CD4-positive, alpha-beta T cell treated with Interleukin-15 for 1 hour (primary cell): ENCODE data around the gene INAVA.

Experiments used
- DNase-seq: peaks from one replicate; pipeline ENCODE4 v3.0.0-alpha.2; 2020

Gene INAVA

DNA sequence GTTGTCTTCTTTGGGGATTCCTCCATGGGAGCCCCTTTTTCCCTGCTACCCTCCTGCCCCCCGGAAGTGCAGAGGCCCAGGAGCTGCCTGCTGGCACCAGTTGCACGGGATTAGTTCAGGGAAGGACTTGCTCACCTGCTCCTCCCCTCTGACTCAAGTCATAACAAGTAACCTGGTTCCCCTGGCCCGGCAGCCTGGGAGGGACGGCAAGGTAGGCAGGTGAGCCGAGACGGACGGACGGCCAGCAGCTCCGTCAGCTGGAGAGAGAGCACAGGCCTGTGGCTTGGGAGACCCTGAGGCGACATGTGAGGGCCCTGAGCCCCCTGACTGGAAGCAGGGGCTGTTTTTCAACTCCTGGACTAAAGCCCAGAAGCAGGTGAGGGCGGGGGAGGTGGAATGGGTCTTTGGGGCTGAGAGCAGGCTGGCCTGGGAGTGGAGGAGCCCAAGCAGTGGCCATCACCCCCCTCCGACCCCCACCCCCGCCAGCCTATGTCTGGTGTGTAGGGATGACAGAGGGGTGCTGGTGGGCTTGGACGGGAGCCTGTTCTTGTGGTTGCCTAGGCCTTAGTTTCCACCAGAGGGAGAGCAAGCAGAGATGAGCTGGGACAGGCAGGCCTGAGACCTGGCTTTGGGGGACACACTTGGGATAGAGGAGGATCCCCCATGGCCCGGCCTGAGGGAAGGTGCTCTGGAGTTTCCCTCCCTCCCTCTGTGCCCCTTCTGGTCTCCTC, at the start of gene INAVA:
INAVA (plus strand) TSS at position 189 of the 731 bp plus-strand sequence. CDS start 3,501 bp downstream, outside the sequence.
- no peak for DNase-seq

DNA sequence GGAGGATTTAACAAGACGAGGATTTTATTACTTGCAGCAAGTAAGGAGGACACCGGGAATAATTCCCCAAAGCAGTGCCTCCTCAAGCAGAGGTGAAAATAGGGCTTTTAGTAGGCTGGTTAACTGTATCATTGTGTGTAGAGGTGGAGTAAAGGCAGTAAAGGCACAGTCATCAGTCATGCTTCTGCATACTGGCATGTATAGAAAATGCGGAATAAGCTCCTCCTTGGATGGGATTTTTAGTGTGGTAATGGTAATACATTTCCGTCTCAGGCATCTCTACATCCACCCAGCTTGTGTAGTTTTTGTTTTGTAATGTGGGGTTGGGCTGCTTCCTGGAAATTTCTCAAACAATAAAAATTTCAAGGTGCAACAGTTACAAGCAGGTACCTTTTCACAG, 49.3 kb upstream of the INAVA start:
- no peak for DNase-seq

- DNase-seq, result no peak
Observed at GRCh38 chr1:200846398-200846797, 48.3 kb upstream of the INAVA start.

GRCh38 chr1:200849430-200849829, 45.3 kb upstream of the INAVA start:
- no peak for DNase-seq

DNA sequence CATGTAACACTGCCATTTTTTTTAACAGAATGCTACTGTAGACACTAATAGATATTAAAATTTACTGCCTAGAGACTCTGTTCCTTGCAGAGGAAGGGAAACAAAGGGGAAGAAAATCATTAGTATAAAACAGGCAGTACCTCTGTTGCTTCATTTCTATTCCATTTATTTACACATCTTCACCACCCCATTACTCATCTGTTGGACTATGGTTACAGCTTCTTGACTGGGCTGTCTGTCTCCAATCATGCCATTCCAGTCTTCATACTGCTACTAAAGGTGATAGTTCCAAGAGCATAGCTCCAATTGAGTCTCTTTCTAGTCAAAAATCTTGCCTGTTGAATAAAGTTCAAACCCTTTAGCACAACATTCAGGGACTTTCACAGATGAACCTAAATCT, 44.1 kb upstream of the INAVA start:
- no peak for DNase-seq

- DNase-seq, result no peak
Observed at GRCh38 chr1:200856716-200857357, 37.9 kb upstream of the INAVA start.

DNA sequence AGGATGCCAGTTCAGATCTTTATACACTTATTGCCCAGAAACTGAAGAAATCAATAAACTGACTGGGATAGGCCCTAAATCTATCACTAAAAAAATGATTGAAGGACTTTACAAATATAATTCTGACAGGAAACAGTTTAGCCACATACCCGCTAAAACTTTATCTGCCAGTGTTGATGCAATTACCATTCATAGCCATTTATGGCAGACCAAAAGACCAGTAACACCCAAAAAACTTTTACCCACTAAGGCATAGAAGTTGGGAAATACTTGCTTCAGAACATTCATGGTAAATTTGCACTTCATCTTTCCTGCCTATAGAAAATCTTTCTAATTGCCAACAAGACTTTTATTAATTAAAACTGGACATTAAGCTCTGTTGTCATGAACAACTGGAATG, 36.9 kb upstream of the INAVA start:
- DNase-seq, result no peak

GRCh38 chr1:200861937-200862647, 32.6 kb upstream of the INAVA start:
- no peak for DNase-seq

DNA sequence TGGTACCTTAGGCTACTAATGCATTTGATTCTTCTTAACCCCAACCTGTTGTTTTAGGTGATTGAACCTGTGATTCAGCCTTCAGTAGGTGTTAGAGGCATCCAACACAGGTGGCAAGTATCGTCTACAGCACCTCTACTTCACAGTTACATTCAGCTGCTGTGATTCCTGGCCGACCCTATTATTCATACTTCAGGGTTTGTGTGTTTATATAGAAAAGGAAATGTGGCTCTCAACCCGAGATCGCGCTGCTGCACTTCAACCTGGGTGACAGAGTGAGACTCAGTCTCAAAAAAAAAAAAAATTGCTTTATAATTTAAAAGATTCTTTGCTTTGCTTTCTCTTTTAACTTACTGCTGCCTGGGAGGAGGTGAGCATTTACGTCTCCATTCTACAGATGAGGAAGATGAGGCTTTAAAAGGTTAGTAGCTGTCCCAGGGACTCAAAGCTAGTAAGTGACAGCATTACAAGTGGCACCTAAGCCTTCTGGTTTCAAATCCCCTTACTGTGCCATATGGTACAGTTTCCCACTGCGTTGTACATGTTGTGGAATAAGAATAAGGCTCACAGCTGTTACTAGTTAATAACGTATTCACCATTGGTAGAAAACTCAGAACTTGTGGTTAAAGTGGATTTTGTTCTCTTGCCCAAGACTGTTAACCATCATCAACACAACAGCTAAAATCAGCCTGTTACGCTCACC, 31.8 kb upstream of the INAVA start:
- DNase-seq, result no peak

DNA sequence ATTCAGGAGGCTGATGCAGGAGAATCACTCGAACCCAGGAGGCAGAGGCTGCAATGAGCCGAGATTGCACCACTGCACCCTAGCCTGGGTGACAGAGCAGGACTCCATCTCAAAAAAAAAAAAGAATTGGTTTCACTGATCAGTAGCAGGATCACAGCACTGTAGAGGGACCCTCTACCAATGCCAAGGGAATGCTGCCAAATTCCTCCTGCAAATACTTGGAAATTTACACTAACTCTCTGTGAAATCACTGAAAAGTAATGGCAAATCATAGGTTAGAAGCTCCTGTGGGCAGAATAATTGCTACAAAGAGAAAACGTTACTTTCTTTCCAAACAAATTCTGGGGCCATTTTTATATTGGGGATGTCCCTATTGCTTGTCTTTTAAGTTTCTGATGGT, 28.6 kb upstream of the INAVA start:
- DNase-seq, result no peak

GRCh38 chr1:200866521-200866920, 28.2 kb upstream of the INAVA start:
- no peak for DNase-seq

- DNase-seq, result no peak
Observed at GRCh38 chr1:200867018-200867811, 27.5 kb upstream of the INAVA start.

- DNase-seq, result no peak
Observed at GRCh38 chr1:200869376-200869752, 25.3 kb upstream of the INAVA start.

DNA sequence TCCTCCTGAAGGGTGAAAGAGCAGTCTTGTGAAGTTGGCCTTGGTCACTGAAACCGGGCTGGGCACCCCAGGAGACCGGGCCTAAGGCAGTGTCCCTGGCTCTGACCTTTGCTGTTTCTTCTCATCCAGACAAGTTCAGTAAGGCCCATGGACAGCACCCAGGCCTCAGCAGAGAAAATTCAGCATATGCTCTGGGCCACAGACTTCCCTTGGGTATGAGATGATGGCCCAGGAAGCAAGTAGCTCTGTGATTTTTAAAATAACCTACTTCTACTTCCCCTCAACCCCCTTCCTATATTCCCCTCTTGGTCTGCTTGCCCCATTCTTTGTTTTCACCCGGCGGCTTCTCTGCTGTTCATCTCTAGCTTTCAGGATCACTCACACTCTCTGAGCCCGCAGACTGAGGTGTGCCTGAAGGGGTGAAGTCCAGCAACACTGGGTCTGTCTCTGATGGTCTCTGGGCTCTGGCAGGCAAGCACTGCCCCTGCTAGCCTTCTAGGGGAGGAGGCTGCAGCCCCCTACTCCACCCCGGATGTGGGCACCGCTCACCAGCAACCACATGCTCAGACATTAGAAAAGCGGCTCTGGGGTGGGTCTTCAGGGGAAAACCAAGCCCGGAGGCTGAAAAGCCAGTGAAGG, 24.8 kb upstream of the INAVA start:
- DNase-seq, result no peak

GRCh38 chr1:200872446-200873115, 22.1 kb upstream of the INAVA start, which contains the start of gene GPR25:
GPR25 (plus strand) TSS chr1:200872981; CDS start chr1:200873038, 57 bp downstream.
- DNase-seq, result no peak

- DNase-seq, result no peak
Observed at GRCh38 chr1:200873116-200873670, 21.5 kb upstream of the INAVA start.

- DNase-seq, result no peak
Observed at GRCh38 chr1:200873671-200874397, 20.9 kb upstream of the INAVA start.

GRCh38 chr1:200874694-200875093, 20.0 kb upstream of the INAVA start:
- DNase-seq, result no peak

DNA sequence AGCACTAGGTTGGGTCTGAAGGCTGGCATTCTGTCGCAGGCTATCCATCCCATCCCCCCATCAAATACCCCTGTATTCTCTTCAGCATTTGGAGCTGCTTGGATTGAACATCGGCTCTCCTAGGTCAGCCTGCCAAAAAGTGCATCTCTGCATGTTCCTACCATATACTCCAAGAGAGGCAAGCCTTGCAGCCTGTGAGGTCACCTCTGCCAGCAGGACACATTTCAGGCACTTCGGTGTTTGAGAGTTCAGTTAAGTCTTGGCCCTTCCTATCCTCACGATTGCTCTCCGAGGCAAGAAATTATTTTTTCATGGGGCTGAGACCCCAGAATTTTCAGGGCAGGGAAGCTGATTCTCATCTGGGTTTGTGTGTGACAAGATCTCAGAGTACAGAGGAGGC, 19.3 kb upstream of the INAVA start:
- no peak for DNase-seq

DNA sequence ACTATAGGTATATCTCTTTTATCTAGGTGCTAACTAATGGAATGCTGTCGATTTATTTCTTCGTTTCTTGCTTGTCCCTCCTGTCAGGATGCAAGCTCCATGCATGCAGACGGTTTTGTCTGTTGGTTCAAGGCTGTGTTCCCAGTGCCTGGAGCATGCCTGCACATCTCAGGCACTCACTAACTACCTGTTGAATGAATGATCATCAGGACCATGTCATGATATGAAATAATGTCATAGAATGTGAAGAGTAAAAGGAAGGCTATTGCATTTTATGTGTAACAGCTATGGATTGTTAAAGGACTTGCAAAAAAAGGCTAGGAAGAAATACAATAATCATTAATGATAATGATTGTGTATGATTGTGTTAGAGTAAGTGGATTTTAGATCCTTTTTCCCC, 17.7 kb upstream of the INAVA start:
- DNase-seq, result no peak
